ENCODE measurements around the gene DCK. TPM values are rescaled to one million over a fixed set of nuclear protein-coding genes. Genes with fewer than 3 reads are reported as not detected.
"Not testable (repeated sequence)": the region's sequence is repeated elsewhere in the genome, so short reads cannot be mapped to it uniquely, and the experiment has no call there.

The DCK gene
- total and polyA plus RNA-seq, 9 donors, result 5.5 to 12.8 (median 10.0) TPM

DNA sequence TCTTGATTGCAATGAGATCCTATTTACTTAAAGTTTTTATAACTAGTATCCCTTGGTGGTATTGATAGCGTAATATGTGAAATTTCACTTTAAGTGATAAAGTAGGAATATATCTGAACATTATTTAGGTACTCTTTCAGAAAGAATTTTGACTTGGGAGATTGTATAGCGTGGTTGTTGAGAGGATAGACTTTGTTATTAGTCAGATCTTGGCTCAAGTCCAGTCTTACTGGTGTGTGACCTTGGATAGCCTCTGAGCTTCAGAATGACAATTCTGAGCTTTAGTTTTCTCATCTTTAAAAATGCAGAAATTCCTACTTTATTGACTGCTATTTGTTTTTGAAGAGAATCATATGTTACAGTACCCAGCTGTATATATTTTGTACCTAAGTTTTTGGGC lies 32.6 kb downstream of the DCK start:
- intact Hi-C loops (cut with DNase I), result no loop called here
- H3K27me3 ChIP-seq, result no peaks in the 10 kb centered on the region
- H3K36me3 ChIP-seq, result no peaks in the 10 kb centered on the region
- H3K4me3 ChIP-seq, result no peak overlapping the region
- H3K27ac ChIP-seq, result no peak overlapping the region
- no peaks in the 10 kb centered on the region for H3K4me1 ChIP-seq (ENCODE audit: insufficient read depth)
- no peaks in the 10 kb centered on the region for H3K9me3 ChIP-seq
- WGBS, 3 donors, result 53 to 68% (median 55%) methylated on average over 2 of the region's 2 CpGs
- no peak for DNase-seq
- TF ChIP-seq, protein P1, sequence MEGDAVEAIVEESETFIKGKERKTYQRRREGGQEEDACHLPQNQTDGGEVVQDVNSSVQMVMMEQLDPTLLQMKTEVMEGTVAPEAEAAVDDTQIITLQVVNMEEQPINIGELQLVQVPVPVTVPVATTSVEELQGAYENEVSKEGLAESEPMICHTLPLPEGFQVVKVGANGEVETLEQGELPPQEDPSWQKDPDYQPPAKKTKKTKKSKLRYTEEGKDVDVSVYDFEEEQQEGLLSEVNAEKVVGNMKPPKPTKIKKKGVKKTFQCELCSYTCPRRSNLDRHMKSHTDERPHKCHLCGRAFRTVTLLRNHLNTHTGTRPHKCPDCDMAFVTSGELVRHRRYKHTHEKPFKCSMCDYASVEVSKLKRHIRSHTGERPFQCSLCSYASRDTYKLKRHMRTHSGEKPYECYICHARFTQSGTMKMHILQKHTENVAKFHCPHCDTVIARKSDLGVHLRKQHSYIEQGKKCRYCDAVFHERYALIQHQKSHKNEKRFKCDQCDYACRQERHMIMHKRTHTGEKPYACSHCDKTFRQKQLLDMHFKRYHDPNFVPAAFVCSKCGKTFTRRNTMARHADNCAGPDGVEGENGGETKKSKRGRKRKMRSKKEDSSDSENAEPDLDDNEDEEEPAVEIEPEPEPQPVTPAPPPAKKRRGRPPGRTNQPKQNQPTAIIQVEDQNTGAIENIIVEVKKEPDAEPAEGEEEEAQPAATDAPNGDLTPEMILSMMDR (IDR thresholded peaks at IDR 0.05), result no peak
- no peak for TF ChIP-seq EP300 (IDR thresholded peaks at IDR 0.05)
- TF ChIP-seq POLR2A (IDR thresholded peaks at IDR 0.05), result no peak

DNA sequence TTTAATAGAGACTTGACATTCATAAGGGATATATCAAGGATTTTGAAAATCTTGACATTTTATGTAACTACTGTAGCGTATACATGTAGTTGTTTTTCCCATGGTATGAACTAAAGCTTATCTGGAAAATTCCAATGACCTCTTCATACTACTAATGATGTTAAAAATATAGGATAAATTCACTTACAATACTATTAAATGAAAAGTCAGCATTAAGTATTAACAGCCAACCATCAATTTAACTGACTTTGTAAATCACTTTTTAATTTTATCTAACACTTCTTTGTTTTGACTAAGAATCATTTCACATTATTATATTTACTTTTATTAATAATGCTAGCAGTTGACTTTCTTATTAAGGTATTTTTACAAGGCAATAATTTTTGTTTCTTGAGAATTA lies 34.2 kb downstream of the DCK start:
- H3K27ac ChIP-seq, result no peak overlapping the region
- H3K9me3 ChIP-seq, result no peaks in the 10 kb centered on the region
- intact Hi-C loops (cut with DNase I), result no loop called here
- no peak for DNase-seq
- H3K27me3 ChIP-seq, result no peaks in the 10 kb centered on the region
- no peak for TF ChIP-seq POLR2A (IDR thresholded peaks at IDR 0.05)
- TF ChIP-seq, protein P1 (IDR thresholded peaks at IDR 0.05), result no peak
- no peak for TF ChIP-seq EP300 (IDR thresholded peaks at IDR 0.05)
- H3K4me1 ChIP-seq (ENCODE audit: insufficient read depth), result no peaks in the 10 kb centered on the region
- no peak overlapping the region for H3K4me3 ChIP-seq
- 96 to 100% (median 98%) methylated on average over 1 of the region's 1 CpG for WGBS, 3 donors
- no peaks in the 10 kb centered on the region for H3K36me3 ChIP-seq

DNA sequence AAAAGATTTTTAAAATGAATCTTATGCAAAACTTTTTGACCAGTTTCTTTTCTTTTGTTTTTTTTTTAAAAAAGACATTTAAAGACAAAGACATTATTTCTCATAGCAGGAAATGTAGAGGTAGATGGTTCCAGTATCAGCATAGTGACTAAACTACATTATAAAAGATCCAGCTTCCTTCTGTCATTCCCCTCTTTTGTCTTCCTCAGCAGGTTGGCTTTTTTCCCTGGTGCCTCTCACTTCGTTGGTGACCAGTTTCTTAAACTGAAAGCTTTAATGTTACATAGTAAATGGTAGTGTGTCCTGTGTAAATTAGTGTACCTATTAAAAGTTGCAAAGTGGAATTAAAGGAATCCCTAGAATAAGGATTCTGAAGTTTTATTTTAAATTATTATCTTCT lies 36.1 kb downstream of the DCK start:
- Histone ChIP-seq H3K27ac (no peak overlapping the region), H3K9me3 (no peaks in the 10 kb centered on the region), H3K4me3 (no peak overlapping the region), H3K36me3 (no peaks in the 10 kb centered on the region), H3K4me1 (ENCODE audit: insufficient read depth) (no peaks in the 10 kb centered on the region), H3K27me3 (no peaks in the 10 kb centered on the region)
- DNase-seq, result no peak
- 68 to 78% (median 74%) methylated on average over 1 of the region's 1 CpG for WGBS, 3 donors
- intact Hi-C loops (cut with DNase I), result no loop called here
- TF ChIP-seq POLR2A (IDR thresholded peaks at IDR 0.05) (no peak), EP300 (IDR thresholded peaks at IDR 0.05) (no peak)
- TF ChIP-seq, protein P1 (IDR thresholded peaks at IDR 0.05), result no peak

DNA sequence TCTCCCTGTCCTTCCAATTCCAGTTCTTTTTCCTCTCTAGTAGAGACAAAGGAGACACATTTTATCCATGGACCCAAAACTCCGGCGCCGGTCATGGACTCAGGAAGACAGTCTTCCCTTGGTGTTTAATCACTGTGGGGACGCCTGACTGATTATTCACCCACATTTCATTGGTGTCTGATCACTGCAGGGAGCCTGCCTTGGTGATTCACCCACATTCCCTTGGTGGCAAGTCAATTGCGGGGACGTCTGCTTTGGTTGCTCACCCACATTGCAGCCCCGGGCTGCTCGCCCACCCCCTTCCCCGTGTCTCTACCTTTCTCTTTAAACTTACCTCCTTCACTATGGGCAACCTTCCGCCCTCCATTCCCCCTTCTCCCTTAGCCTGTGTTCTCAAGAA lies 38.7 kb downstream of the DCK start:
- 87 to 96% (median 94%) methylated on average over 9 to 10 of the region's 10 CpGs for WGBS, 3 donors
- H3K36me3 ChIP-seq; intact Hi-C loops (cut with DNase I); H3K27ac ChIP-seq; H3K4me1 ChIP-seq (ENCODE audit: insufficient read depth); DNase-seq; H3K9me3 ChIP-seq; H3K27me3 ChIP-seq; H3K4me3 ChIP-seq: not testable (repeated sequence)

DNA sequence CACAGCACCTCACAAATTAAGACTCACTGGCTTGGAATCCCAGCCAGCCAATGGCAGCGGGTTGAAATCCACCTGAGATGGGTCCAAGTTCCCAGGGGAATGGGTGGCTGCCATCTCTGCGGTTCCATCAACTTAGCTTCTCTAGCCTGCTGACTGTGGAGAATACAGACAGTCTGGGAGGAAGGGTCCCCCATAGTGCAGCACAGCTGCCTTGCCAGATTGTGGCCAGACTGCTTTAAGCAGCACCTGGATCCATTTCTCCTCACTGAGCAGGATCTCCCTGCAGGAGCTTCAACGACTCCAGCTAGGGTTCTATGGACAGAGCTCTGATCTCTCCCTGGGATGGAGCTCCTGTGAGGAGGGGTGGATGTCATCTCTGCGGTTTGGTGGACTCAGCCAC lies 51.8 kb downstream of the DCK start:
- H3K4me3 ChIP-seq, result no peak overlapping the region
- intact Hi-C loops (cut with DNase I), result no loop called here
- H3K27ac ChIP-seq, result no peak overlapping the region
- no peaks in the 10 kb centered on the region for H3K9me3 ChIP-seq
- H3K4me1 ChIP-seq (ENCODE audit: insufficient read depth), result no peaks in the 10 kb centered on the region
- WGBS, 3 donors, result 85 to 96% (median 87%) methylated on average over 4 of the region's 4 CpGs
- H3K27me3 ChIP-seq, result no peaks in the 10 kb centered on the region
- H3K36me3 ChIP-seq, result no peaks in the 10 kb centered on the region
- no peak for DNase-seq
- TF ChIP-seq POLR2A (IDR thresholded peaks at IDR 0.05), result no peak
- no peak for TF ChIP-seq EP300 (IDR thresholded peaks at IDR 0.05)
- TF ChIP-seq, protein P1 (IDR thresholded peaks at IDR 0.05), result no peak
